PC-9 (cell line): ENCODE data around the gene LIX1L. TPM values are rescaled to one million over a fixed set of nuclear protein-coding genes. Genes with fewer than 3 reads are reported as not detected.

Experiments used
- BruUV-seq: library from RNA; stranded (reverse); fragments of 400-500 nt; replicated peaks from 2 replicates; lab custom pipeline; 2021; lab: Mats Ljungman, UMichigan
- CTCF ChIA-PET: fragments of 300-600 bp; sonication (Branson Sonifier 250); formaldehyde crosslinking; loops from one replicate; lab custom pipeline; 2022; ENCODE audit warnings: antibody characterized with exemption; lab: Charles Lee
- POLR2A ChIA-PET: fragments of 300-600 bp; sonication (Branson Sonifier 250); formaldehyde crosslinking; loops from one replicate; lab custom pipeline; 2022; ENCODE audit warnings: antibody characterized with exemption; ENCODE audit not compliant: unreplicated experiment; lab: Charles Lee
- DNase-seq, 2 experiments: peaks; one replicate each; pipeline versions ENCODE4 v3.0.0 to v3.0.0-alpha.2; 2015 to 2022; ENCODE audit warnings: mixed read lengths in 1 of 2
- H2AFZ ChIP-seq: fragments of 200-600 bp; sonication (generic); 2 replicates; pipeline ENCODE4 v1.8.1; 2017; ENCODE audit warnings: antibody characterized with exemption
- H3F3A ChIP-seq: fragments of 200-600 bp; sonication (generic); 2 replicates; pipeline ENCODE4 v1.8.1; 2017; ENCODE audit warnings: antibody characterized with exemption, mild to moderate bottlenecking, low read depth; ENCODE audit not compliant: insufficient read depth
- H3K27ac ChIP-seq: fragments of 200-600 bp; sonication (generic); 2 replicates; pipeline ENCODE4 v1.6.1; 2016; ENCODE audit warnings: mixed run types
- H3K27me3 ChIP-seq: fragments of 200-600 bp; sonication (generic); 2 replicates; pipeline ENCODE4 v1.6.1; 2016; ENCODE audit warnings: low read depth, mixed run types; ENCODE audit not compliant: insufficient read depth
- H3K36me3 ChIP-seq: fragments of 200-600 bp; sonication (generic); 2 replicates; pipeline ENCODE4 v1.6.1; 2016; ENCODE audit warnings: low read depth, mixed run types
- H3K4me1 ChIP-seq: fragments of 200-600 bp; sonication (generic); replicated peaks from 2 replicates; pipeline ENCODE4 v1.6.1; 2016; ENCODE audit warnings: mixed run types; ENCODE audit not compliant: insufficient read depth
- H3K4me2 ChIP-seq: fragments of 200-600 bp; sonication (generic); 2 replicates; pipeline ENCODE4 v1.6.1; 2017; ENCODE audit warnings: mixed run types
- H3K4me3 ChIP-seq: fragments of 200-600 bp; sonication (generic); 2 replicates; pipeline ENCODE4 v1.6.1; 2016; ENCODE audit warnings: mixed run types
- H3K79me2 ChIP-seq: fragments of 200-600 bp; sonication (generic); 2 replicates; pipeline ENCODE4 v1.6.1; 2017; ENCODE audit warnings: low read depth, mixed run types
- H3K9me2 ChIP-seq: fragments of 200-600 bp; sonication (generic); 2 replicates; pipeline ENCODE4 v1.8.1; 2017; ENCODE audit warnings: mild to moderate bottlenecking; ENCODE audit not compliant: insufficient read depth
- H3K9me3 ChIP-seq: fragments of 200-600 bp; sonication (generic); 2 replicates; pipeline ENCODE4 v1.8.1; 2016; ENCODE audit warnings: low read depth; ENCODE audit not compliant: insufficient read depth
- H4K20me1 ChIP-seq: fragments of 200-600 bp; sonication (generic); 2 replicates; pipeline ENCODE4 v1.8.1; 2017; ENCODE audit not compliant: insufficient read depth
- EZH2 ChIP-seq: fragments of 200-600 bp; sonication (generic); IDR thresholded peaks from 2 replicates; pipeline ENCODE4 v1.8.0; 2017; ENCODE audit warnings: antibody characterized with exemption, low read depth
- intact Hi-C: fragments of 100-400 bp; cut with micrococcal nuclease; formaldehyde crosslinking; loops from one replicate; pipeline ENCODE4 v1.10.0; 2022; ENCODE audit not compliant: unreplicated experiment
- total RNA-seq: library from RNA; stranded (reverse); gene quantifications from 2 replicates; pipeline ENCODE4 v1.2.3, GENCODE V29; 2021
- TF ChIP-seq, protein P1 (sequence below): fragments of 200-600 bp; sonication (generic); conservative IDR thresholded peaks from 2 replicates; pipeline ENCODE4 v1.6.1; 2017; ENCODE audit warnings: mixed run types, antibody characterized with exemption, mild to moderate bottlenecking, moderate library complexity

The LIX1L gene
- total RNA-seq, 1 experiment from 2014 or later, result 0.48 TPM

GRCh38 chr1:145961425-145962156 lies 3.8 kb upstream of the LIX1L start:
- Histone ChIP-seq H3K4me2 (peak overlapping the region; percentile 84), H3K27ac (no peak overlapping the region), H4K20me1 (no peaks in the 10 kb centered on the region), H3K9me2 (no peaks in the 10 kb centered on the region), H3K36me3 (no peaks in the 10 kb centered on the region), H2AFZ (peak overlapping the region; percentile 69; the same call in 1 of the 2 replicates), H3K9me3 (no peaks in the 10 kb centered on the region), H3K4me3 (peak overlapping the region; percentile 49; the same call in 1 of the 2 replicates), H3F3A (peaks cover 18% of the 10 kb centered on the region), H3K4me1 (peaks cover 31% of the 10 kb centered on the region), H3K79me2 (no peaks in the 10 kb centered on the region), H3K27me3 (peaks cover 25% of the 10 kb centered on the region)
- POLR2A ChIA-PET, result no interaction called here
- CTCF ChIA-PET, result interaction anchor here (1.1 kb wide), 1 partner anchor 240 kb away, joined by 6 read pairs; no protein-coding TSS in a partner anchor
- BruUV-seq, result no TSS peak
- TF ChIP-seq EZH2, result no peak
- TF ChIP-seq, protein P1, sequence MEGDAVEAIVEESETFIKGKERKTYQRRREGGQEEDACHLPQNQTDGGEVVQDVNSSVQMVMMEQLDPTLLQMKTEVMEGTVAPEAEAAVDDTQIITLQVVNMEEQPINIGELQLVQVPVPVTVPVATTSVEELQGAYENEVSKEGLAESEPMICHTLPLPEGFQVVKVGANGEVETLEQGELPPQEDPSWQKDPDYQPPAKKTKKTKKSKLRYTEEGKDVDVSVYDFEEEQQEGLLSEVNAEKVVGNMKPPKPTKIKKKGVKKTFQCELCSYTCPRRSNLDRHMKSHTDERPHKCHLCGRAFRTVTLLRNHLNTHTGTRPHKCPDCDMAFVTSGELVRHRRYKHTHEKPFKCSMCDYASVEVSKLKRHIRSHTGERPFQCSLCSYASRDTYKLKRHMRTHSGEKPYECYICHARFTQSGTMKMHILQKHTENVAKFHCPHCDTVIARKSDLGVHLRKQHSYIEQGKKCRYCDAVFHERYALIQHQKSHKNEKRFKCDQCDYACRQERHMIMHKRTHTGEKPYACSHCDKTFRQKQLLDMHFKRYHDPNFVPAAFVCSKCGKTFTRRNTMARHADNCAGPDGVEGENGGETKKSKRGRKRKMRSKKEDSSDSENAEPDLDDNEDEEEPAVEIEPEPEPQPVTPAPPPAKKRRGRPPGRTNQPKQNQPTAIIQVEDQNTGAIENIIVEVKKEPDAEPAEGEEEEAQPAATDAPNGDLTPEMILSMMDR, result no peak
- DNase-seq, result no peak
- intact Hi-C loops, result loop anchor here (2.0 kb wide), 1 partner anchor 33 kb away; no protein-coding TSS in a partner anchor

DNA sequence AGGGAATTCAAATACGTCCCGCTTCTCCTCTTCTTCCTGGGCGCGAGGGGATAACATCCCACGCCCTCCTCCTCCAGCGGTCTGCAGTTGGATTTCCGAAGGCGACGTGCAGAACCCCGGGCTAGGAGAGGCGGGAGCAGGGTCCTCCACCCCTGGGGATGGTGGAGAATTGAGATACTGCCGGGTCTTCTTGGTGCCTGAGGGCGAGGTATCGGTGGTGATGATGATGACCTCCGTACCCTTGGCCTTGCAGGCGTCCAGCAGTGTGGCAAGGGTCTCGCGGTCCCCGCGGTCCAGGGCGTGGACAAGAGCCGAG lies 3.2 kb upstream of the LIX1L start:
- POLR2A ChIA-PET, result no interaction called here
- no peak overlapping the region for H3K4me3 ChIP-seq
- no peaks in the 10 kb centered on the region for H4K20me1 ChIP-seq
- DNase-seq, result no peak
- peaks cover 31% of the 10 kb centered on the region for H3K4me1 ChIP-seq
- no peaks in the 10 kb centered on the region for H3K79me2 ChIP-seq
- no TSS peak for BruUV-seq
- TF ChIP-seq EZH2, result no peak
- TF ChIP-seq, protein P1, result no peak
- H3K9me2 ChIP-seq, result no peaks in the 10 kb centered on the region
- CTCF ChIA-PET, result no interaction called here
- H2AFZ ChIP-seq, result no peak overlapping the region
- no peaks in the 10 kb centered on the region for H3K9me3 ChIP-seq
- intact Hi-C loops, result no loop called here
- H3K4me2 ChIP-seq, result no peak overlapping the region
- H3K27ac ChIP-seq, result no peak overlapping the region
- peaks cover 30% of the 10 kb centered on the region for H3K27me3 ChIP-seq
- no peaks in the 10 kb centered on the region for H3K36me3 ChIP-seq
- H3F3A ChIP-seq, result peaks cover 21% of the 10 kb centered on the region

DNA sequence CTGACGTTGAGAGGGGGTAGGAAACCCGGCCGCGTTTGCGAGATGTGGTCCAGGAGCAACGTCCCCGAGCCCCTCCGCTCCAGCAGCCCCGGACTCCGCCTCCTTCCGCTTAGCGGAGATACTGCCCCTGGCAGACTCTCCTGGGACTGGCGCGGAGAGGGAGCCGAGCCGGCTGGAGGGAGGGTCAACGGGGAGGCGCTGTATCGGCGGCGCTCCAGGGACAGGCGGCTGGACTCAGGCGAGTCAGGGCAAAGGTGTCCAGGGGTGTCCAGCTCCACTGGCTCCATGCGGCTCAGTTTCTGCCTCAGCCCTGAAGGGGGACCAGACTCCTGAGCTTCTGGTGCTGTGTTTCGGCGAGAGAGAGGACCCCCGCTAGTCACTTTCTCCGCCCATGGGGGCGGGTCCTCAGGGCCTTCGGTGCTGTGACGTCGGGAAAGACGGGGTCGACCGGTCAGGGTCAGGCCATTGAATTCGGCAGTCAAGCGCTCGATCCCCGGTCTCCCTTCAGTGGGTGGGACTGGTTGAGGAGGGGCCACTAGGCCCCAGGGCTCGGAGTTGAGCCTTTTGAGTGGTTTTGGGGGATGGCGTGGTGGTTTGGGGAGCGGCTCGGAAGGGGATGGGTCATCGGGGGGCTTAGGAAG lies 2.8 kb upstream of the LIX1L start:
- intact Hi-C loops, result no loop called here
- CTCF ChIA-PET, result no interaction called here

More for the DNA sequence above, 2.8 kb upstream of the LIX1L start:
- H3K9me2 ChIP-seq, result no peaks in the 10 kb centered on the region
- POLR2A ChIA-PET, result no interaction called here
- peaks cover 31% of the 10 kb centered on the region for H3K4me1 ChIP-seq
- DNase-seq, result peak in 1 of 2 experiments; percentile 47
- H3K4me2 ChIP-seq, result no peak overlapping the region
- no peak overlapping the region for H3K27ac ChIP-seq
- H3K4me3 ChIP-seq, result no peak overlapping the region
- peaks cover 21% of the 10 kb centered on the region for H3F3A ChIP-seq
- no peak overlapping the region for H2AFZ ChIP-seq
- no TSS peak for BruUV-seq
- no peaks in the 10 kb centered on the region for H3K9me3 ChIP-seq
- peaks cover 35% of the 10 kb centered on the region for H3K27me3 ChIP-seq
- no peaks in the 10 kb centered on the region for H3K79me2 ChIP-seq
- no peaks in the 10 kb centered on the region for H4K20me1 ChIP-seq
- TF ChIP-seq, protein P1, result no peak
- no peak for TF ChIP-seq EZH2
- no peaks in the 10 kb centered on the region for H3K36me3 ChIP-seq
